Upper lobe of left lung (tissue), 6 donors: Measurements from ENCODE around the gene SEL1L2. TPM values are rescaled to one million over a fixed set of nuclear protein-coding genes. Genes with fewer than 3 reads are reported as not detected.

ENCODE experiments used
- ATAC-seq, 2 donors: fragments of 200-7000 bp; cut with Tn5 transposase; one replicate each; pipeline ENCODE4 v1.9.1; 2022; ENCODE audit warnings: mild to moderate bottlenecking in 2 of 2, moderate library complexity in 2 of 2; ENCODE audit not compliant: low FRiP score in 2 of 2
- DNase-seq, 2 donors: peaks; one replicate each; pipeline ENCODE4 v3.0.0-alpha.2; 2019 to 2020
- H3K27ac ChIP-seq, 4 donors: fragments of 200-600 bp; sonication (generic); one replicate each; pipeline ENCODE4 v1.5.1; 2016 to 2019
- H3K27me3 ChIP-seq, 4 donors: fragments of 200-600 bp; sonication (generic); one replicate each; pipeline ENCODE4 v1.5.1; 2017 to 2019
- H3K36me3 ChIP-seq, 4 donors: fragments of 200-600 bp; sonication (generic); one replicate each; pipeline ENCODE4 v1.5.1; 2016 to 2019
- H3K4me1 ChIP-seq, 4 donors: fragments of 200-600 bp; sonication (generic); one replicate each; pipeline ENCODE4 v1.5.1; 2018 to 2019
- H3K4me3 ChIP-seq, 4 donors: fragments of 200-600 bp; sonication (generic); one replicate each; pipeline ENCODE4 v1.5.1; 2017 to 2019; ENCODE audit warnings: mild to moderate bottlenecking in 2 of 4, moderate library complexity in 1 of 4
- H3K9me3 ChIP-seq, 4 donors: fragments of 200-600 bp; sonication (generic); one replicate each; pipeline ENCODE4 v1.5.1; 2018 to 2019
- EP300 ChIP-seq, 4 donors: sonication (generic); formaldehyde crosslinking; IDR thresholded peaks; one replicate each; pipeline ENCODE4 v1.5.1; 2017; ENCODE audit warnings: antibody characterized with exemption in 4 of 4, control low read depth in 2 of 4
- POLR2A ChIP-seq, 4 donors: fragments of 450-650 bp; IDR thresholded peaks; one replicate each; pipeline ENCODE4 v1.5.1; 2016 to 2017; ENCODE audit warnings: antibody characterized with exemption in 4 of 4, mild to moderate bottlenecking in 2 of 4
- POLR2AphosphoS5 ChIP-seq, 2 donors: sonication (generic); formaldehyde crosslinking; IDR thresholded peaks; one replicate each; pipeline ENCODE4 v1.5.1; 2017; ENCODE audit warnings: antibody characterized with exemption in 2 of 2
- WGBS, 2 donors: methylation state at CpG; one replicate each; pipeline ENCODE4 v1.1.5; 2017 to 2018; 5-methylcytosine and 5-hydroxymethylcytosine counted together
- total RNA-seq, 6 donors: library from RNA; depleted of rRNA in 4 of 6; stranded (reverse); fragments of >200 nt in 4 of 6; gene quantifications; one replicate each; pipeline versions ENCODE4 v1.1.0 to v1.2.1, GENCODE V29; 2016 to 2021
- TF ChIP-seq, protein P1 (sequence below), 6 experiments: fragments of 450-650 bp in 4 of 6; fragments of 200-600 bp in 2 of 6; sonication (generic) in 2 of 6; IDR thresholded peaks; one replicate each; pipeline ENCODE4 v1.5.1; 2016 to 2019; ENCODE audit warnings: antibody characterized with exemption in 6 of 6
- donor health status: DM: no; HTN: no; CAD: no; lungs with moderate emphysema.
- donor health status: DM: no; HTN: yes; CAD: no; lungs with severe emphysema.

Gene SEL1L2
- total RNA-seq, 6 donors from 2014 or later, result 0.47 TPM; not detected in 5

DNA sequence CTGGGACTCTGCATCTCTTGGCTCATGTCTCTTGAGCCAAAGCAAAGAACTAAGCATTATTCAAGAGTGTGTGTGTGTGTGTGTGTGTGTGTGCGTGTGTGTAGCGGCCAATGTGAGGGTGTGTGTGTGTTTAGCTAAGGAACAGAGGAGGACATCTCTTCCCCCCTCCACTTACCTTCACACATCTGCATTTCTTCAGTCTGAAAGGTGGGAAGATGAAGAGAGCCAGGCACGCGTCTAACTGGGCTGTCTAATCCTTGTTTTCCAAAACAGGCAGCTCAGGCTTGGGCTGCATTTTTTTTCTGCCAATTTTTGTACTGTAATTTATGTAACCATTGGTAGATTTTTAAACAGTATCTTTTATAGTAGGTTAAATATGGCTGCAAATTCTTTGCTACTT is 146.1 kb downstream of the SEL1L2 start:
- no peak overlapping the region for H3K27ac ChIP-seq
- DNase-seq (no peak), ATAC-seq (no peak)
- H3K27me3 ChIP-seq, result no peaks in the 10 kb centered on the region
- no peaks in the 10 kb centered on the region for H3K9me3 ChIP-seq
- no peaks in the 10 kb centered on the region for H3K4me1 ChIP-seq
- H3K4me3 ChIP-seq, result no peak overlapping the region
- WGBS, 2 donors, result 67 to 86% methylated on average over 4 of the region's 4 CpGs
- H3K36me3 ChIP-seq, result no peaks in the 10 kb centered on the region
- TF ChIP-seq POLR2A (IDR thresholded peaks at IDR 0.05) (no peak), POLR2AphosphoS5 (IDR thresholded peaks at IDR 0.05) (no peak), EP300 (IDR thresholded peaks at IDR 0.05) (no peak)
- TF ChIP-seq, protein P1, sequence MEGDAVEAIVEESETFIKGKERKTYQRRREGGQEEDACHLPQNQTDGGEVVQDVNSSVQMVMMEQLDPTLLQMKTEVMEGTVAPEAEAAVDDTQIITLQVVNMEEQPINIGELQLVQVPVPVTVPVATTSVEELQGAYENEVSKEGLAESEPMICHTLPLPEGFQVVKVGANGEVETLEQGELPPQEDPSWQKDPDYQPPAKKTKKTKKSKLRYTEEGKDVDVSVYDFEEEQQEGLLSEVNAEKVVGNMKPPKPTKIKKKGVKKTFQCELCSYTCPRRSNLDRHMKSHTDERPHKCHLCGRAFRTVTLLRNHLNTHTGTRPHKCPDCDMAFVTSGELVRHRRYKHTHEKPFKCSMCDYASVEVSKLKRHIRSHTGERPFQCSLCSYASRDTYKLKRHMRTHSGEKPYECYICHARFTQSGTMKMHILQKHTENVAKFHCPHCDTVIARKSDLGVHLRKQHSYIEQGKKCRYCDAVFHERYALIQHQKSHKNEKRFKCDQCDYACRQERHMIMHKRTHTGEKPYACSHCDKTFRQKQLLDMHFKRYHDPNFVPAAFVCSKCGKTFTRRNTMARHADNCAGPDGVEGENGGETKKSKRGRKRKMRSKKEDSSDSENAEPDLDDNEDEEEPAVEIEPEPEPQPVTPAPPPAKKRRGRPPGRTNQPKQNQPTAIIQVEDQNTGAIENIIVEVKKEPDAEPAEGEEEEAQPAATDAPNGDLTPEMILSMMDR (IDR thresholded peaks at IDR 0.05), result no peak

DNA sequence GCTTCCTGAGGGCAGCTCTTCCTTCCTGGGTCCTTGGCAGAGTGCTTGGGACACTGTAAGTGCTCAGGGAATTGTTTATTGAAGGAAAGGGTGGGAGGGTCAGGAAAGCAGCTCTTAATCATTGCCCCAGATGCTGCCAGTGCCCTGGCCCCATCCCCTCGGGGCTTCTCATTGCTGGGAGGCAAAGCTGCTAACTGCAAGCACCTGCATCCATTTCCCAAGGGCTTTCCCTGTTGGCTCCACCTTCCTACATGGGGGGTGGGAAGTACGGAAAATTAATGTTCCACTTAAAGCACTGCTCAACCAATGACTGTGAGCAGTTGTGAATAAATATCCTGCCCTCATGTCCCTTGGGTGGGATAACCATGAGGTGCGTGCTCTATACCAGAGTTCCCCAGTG is 149.2 kb downstream of the SEL1L2 start:
- TF ChIP-seq POLR2AphosphoS5 (IDR thresholded peaks at IDR 0.05), result no peak
- TF ChIP-seq EP300 (IDR thresholded peaks at IDR 0.05), result no peak
- no peak for TF ChIP-seq POLR2A (IDR thresholded peaks at IDR 0.05)
- TF ChIP-seq, protein P1 (IDR thresholded peaks at IDR 0.05), result no peak
- ATAC-seq, result no peak
- no peaks in the 10 kb centered on the region for H3K4me1 ChIP-seq
- no peaks in the 10 kb centered on the region for H3K27me3 ChIP-seq
- 64 to 76% methylated on average over 3 of the region's 3 CpGs for WGBS, 2 donors
- H3K4me3 ChIP-seq, result no peak overlapping the region
- H3K9me3 ChIP-seq, result no peaks in the 10 kb centered on the region
- H3K36me3 ChIP-seq, result no peaks in the 10 kb centered on the region
- no peak overlapping the region for H3K27ac ChIP-seq
- DNase-seq, result no peak

DNA sequence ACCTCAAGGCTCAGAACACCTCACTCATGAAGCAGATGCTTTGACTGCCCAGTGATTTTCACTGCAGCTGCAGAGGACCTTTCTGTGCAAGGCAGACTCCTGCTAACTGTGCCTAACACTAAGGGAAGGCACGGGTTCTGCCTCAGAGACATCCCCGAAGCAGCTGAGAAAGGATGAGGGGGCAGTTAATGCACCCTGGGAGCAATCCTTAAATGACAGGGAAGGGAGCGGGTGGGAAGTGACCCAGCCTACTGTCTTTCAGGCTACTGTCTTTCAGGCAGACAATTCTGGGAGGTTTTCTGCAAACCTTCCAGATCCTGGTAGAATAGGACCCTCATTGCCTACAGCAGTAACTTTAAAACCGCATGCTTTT is 150.3 kb downstream of the SEL1L2 start:
- DNase-seq, result no peak
- TF ChIP-seq, protein P1 (IDR thresholded peaks at IDR 0.05), result no peak
- no peak for TF ChIP-seq POLR2A (IDR thresholded peaks at IDR 0.05)
- no peak for TF ChIP-seq EP300 (IDR thresholded peaks at IDR 0.05)
- TF ChIP-seq POLR2AphosphoS5 (IDR thresholded peaks at IDR 0.05), result no peak
- Histone ChIP-seq H3K4me1 (no peaks in the 10 kb centered on the region), H3K27ac (no peak overlapping the region), H3K36me3 (no peaks in the 10 kb centered on the region), H3K4me3 (no peak overlapping the region), H3K27me3 (no peaks in the 10 kb centered on the region), H3K9me3 (no peaks in the 10 kb centered on the region)
- no peak for ATAC-seq
- WGBS, 2 donors, result 82 to 90% methylated on average over 1 to 4 of the region's 4 CpGs

DNA sequence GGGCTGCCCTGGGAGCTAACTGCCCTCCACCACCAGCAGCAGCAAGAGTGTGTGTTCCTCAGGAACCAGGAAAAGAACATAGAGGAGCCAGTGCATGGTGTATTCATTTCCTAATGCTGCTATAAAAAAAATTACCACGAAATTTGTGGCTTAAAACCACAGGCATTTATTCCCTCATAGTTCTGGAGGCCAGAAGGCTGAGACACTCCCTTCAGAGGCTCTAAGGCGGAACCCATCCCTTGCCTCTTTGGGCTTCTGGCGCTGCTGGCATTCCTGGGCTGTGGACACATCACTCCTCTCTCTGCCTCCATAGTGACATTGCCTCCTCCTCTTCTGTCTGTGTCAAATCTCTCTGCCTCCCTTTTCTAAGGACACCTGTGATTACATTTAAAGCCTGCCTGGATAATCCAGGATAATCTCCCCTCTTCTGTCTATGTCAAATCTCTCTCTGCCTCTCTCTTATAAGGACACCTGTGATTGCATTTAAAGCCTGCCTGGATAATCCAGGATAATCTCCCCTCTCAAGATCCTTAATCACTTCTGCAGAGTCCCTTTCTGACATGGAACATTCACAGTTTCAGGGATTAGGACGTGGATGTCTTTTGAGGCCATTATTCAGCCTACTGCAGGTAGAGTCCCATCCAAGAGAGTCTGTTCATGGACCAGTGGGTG is 150.9 kb downstream of the SEL1L2 start:
- Histone ChIP-seq H3K4me3 (no peak overlapping the region), H3K36me3 (no peaks in the 10 kb centered on the region), H3K27me3 (no peaks in the 10 kb centered on the region), H3K27ac (no peak overlapping the region), H3K4me1 (no peaks in the 10 kb centered on the region), H3K9me3 (no peaks in the 10 kb centered on the region)
- ATAC-seq, result peak in 1 of 2 donors; percentile 95
- DNase-seq, result no peak
- WGBS, 2 donors, result 54 to 63% methylated on average over 4 of the region's 4 CpGs
- TF ChIP-seq POLR2AphosphoS5 (IDR thresholded peaks at IDR 0.05), result no peak
- no peak for TF ChIP-seq EP300 (IDR thresholded peaks at IDR 0.05)
- TF ChIP-seq, protein P1 (IDR thresholded peaks at IDR 0.05), result no peak
- TF ChIP-seq POLR2A (IDR thresholded peaks at IDR 0.05), result no peak

DNA sequence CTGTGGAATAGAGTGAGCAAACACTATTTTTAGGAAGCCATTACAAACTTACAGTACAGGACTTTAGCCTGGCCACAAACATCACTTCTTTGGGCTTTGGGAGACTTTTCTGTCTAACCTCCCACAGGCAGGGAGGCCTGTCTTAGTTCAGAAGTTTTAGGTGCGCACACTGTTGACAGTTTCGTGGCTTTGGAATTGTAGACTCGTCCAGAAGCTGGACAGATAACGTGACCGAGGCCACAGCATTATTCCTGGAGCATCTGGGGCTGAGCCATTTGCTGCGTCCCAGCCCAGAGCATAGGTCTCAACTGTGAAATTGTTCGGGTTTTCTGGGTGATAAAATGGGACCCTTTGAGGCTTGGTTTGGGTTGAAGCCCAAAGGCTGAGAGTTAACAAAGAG is 151.8 kb downstream of the SEL1L2 start:
- Histone ChIP-seq H3K36me3 (no peaks in the 10 kb centered on the region), H3K4me3 (no peak overlapping the region), H3K27me3 (no peaks in the 10 kb centered on the region), H3K9me3 (no peaks in the 10 kb centered on the region), H3K27ac (no peak overlapping the region), H3K4me1 (no peaks in the 10 kb centered on the region)
- 74 to 93% methylated on average over 7 of the region's 7 CpGs for WGBS, 2 donors
- no peak for ATAC-seq
- TF ChIP-seq POLR2A (IDR thresholded peaks at IDR 0.05), result no peak
- DNase-seq, result no peak
